Heart left ventricle (tissue), 13 donors: ENCODE data around the gene FGFR4.

Experiments used
- POLR2A ChIP-seq, 2 donors: fragments of 450-650 bp; IDR thresholded peaks; one replicate each; pipeline ENCODE4 v1.6.1; 2017; ENCODE audit warnings: antibody characterized with exemption in 2 of 2, mild to moderate bottlenecking in 2 of 2, moderate library complexity in 2 of 2
- TF ChIP-seq, protein P1 (sequence below), 12 donors: fragments of 200-600 bp; sonication (generic) in 4 of 12; IDR thresholded peaks; one replicate each; pipeline versions ENCODE4 v1.5.0 to v1.8.0; 2018 to 2022; ENCODE audit warnings: antibody characterized with exemption in 12 of 12, mild to moderate bottlenecking in 5 of 12
- donor health status: ischemic (EF 13 %, LVEDD 7.1; RV severe dilation, severe dysfunction).
- donor health status: DM: no; HTN: yes; CAD: no.
- donor health status: DM: no; HTN: no; CAD: no.
- donor health status: ischemic (EF 25% LVEDD 6.9; RV normal size, moderate dysfunction).
- donor health status: ischemic (EF 25% LVEDD 5.7; RV mildly dilated, moderate dysfunction).
- donor health status: ischemic (EF 35%, LVEDD 5.7; RV mildly dilated, moderate dysfunction).
- donor health status: nonischemic (EF 11% LVEDD 7.7; RV severe dilation, severe dysfunction).
- donor health status: DM: yes; HTN: yes; CAD: no.
- donor health status: PGD.
- donor health status: ischemic (EF 29% LVEDD 5.4; RV normal size, mild dysfunction).
- donor health status: nonischemic (EF 23%, LVEDD 6.1; RV moderate dilation, normal function).

DNA sequence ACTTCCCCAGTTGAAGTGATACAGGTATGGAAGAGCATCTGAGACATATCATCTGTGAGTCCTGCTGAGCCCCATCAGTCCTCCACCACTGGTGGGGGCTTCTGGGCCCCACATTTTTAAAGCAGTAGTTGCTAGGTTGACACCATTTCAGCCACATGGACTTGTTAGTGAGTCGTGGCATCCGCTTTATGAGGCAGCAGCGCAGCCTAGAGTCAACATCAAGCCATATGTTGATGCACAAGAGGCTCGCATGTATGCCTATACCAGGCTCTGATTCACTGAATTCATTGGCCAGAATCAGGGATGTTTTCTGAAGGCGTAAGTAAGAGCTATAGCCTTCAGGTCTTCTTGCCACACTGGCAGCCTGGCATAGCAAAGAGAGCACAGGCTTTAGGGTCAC, 37.4 kb upstream of the FGFR4 start:
- TF ChIP-seq, protein P1, sequence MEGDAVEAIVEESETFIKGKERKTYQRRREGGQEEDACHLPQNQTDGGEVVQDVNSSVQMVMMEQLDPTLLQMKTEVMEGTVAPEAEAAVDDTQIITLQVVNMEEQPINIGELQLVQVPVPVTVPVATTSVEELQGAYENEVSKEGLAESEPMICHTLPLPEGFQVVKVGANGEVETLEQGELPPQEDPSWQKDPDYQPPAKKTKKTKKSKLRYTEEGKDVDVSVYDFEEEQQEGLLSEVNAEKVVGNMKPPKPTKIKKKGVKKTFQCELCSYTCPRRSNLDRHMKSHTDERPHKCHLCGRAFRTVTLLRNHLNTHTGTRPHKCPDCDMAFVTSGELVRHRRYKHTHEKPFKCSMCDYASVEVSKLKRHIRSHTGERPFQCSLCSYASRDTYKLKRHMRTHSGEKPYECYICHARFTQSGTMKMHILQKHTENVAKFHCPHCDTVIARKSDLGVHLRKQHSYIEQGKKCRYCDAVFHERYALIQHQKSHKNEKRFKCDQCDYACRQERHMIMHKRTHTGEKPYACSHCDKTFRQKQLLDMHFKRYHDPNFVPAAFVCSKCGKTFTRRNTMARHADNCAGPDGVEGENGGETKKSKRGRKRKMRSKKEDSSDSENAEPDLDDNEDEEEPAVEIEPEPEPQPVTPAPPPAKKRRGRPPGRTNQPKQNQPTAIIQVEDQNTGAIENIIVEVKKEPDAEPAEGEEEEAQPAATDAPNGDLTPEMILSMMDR (IDR thresholded peaks at IDR 0.05), result no peak
- TF ChIP-seq POLR2A (IDR thresholded peaks at IDR 0.05), result no peak
